HG03103 (cell line): Measurements from ENCODE around the gene OLAH.
"Not testable (repeated sequence)": the region's sequence is repeated elsewhere in the genome, so short reads cannot be mapped to it uniquely, and the experiment has no call there.

Source experiments
- ATAC-seq: cut with Tn5 transposase; IDR thresholded peaks from one replicate; pipeline ENCODE4 v1.9.1; 2021; ENCODE audit warnings: low read depth; ENCODE audit not compliant: unreplicated experiment

OLAH gene

DNA sequence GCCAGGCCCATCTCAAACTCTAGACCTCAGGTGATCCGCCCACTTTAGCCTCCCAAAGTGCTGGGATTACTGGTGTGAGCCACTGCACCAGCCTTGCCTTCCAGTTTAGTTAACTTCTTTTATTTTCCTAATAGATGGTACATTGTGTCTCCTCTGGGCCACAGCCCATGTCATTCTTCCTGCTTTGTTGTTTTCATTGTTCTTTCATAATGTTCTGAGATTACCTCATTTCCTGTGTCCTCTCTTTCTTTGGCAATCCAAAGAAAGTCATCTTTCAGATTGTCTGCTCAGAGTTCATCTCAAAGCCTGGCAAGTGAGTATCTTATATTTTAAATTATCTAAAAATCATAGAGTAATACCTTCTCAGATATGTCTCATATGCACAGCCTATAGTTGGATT, at the start of gene OLAH:
Gene OLAH, plus strand, starts transcription at position 270 of the 400 bp plus-strand sequence. CDS start 3,346 bp downstream, outside the sequence.
- no peak for ATAC-seq

DNA sequence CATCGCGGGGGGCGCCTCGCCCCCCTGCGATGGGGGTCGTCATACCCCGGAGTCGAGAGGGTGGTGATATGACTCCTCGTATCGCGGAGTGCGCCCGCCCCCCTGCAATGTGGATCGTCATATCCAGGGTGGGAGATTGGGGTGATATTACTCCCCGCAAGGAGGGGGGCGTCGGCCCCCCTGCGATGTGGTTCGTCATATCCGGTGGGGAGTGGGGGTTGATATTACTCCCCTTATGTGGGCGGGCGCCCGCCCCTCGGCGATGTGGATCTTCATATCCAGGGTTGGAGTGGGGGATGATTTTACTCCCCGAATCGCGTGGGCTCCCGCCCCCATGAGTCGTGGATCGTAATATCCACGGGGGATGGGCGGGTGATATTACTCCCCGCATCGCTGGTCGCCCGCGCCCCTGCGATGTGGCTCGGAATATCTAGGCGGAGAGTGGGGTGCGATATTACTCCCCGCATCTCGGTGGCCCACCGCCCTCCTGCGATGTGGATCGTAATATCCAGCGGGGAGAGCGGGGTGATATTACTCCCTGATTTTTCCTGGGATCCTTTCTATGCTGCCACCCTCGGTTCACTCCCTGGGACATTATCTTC, 47.7 kb upstream of the OLAH start:
- no peak for ATAC-seq

DNA sequence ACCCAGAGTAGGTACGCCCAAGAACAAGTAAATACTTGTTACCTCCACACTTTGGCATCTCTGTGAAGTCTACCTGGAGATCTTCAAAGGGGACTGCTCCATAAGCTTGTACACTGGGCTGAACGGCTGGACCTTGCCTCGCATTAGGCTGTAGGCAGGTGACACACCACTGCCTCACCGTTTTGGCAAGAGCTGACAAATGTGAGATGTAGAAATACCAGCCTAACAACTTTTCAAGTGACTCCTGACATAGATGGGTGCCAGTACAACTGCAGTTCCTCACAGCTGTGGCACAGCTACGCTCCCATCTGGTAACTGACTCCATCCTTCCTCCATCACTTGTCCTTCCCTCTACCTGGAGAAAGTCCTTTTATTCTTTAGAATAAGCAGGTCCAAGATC, 30.2 kb upstream of the OLAH start:
- not testable (repeated sequence) for ATAC-seq

DNA sequence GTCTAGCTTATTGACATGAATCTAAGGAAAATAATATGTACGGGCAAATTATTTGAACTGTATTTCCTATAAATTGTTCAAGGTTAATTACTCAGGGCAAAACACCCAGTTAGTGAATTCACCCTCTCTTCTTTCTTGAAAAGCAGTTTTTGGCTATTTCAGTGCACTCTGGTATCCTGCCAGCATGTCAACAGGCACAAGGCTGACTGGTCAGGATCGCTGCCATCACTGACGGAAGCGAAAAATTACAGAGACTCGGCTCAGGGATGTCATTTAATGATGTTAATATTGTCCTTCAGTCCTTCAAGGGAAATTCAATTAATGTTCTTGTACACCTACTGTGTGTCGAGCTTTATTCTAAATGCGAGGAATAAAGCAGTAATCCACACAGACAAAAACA, 28.3 kb upstream of the OLAH start:
- no peak for ATAC-seq

DNA sequence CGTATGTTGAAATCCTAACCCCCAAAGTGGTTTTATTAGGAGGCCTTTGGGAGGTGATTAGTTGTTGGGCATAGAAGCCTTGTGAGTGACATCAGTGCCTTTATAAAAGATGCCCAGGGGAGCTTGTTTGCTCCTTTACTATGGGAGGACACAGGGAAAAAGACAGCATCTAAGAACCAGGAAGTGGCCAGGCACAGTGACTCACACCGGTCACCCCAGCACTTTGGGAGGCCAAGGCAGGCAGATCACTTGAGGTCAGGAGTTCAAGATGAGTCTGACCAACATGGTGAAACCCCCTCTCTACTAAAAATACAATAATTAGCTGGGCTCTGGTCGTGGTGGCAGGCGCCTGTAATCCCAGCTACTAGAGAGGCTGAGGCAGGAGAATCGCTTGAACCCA, 22.8 kb upstream of the OLAH start:
- not testable (repeated sequence) for ATAC-seq

DNA sequence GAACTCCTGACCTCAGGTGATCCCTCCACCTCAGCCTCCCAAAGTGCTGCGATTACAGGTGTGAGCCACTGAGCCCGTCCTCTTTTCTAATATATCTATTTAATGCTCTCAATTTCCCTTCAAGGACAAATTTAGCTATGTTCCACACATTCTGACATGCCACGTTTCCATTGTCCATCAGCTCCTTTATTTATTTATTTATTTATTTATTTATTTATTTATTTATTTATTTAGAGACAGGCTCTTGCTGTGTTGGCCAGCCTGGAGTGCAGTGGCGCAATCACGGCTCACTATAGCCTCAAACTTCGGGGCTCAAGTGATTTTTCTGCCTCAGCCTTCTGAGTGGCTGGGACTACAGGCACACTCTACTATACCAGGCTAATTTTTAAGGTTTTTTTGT, 20.7 kb upstream of the OLAH start:
- not testable (repeated sequence) for ATAC-seq

DNA sequence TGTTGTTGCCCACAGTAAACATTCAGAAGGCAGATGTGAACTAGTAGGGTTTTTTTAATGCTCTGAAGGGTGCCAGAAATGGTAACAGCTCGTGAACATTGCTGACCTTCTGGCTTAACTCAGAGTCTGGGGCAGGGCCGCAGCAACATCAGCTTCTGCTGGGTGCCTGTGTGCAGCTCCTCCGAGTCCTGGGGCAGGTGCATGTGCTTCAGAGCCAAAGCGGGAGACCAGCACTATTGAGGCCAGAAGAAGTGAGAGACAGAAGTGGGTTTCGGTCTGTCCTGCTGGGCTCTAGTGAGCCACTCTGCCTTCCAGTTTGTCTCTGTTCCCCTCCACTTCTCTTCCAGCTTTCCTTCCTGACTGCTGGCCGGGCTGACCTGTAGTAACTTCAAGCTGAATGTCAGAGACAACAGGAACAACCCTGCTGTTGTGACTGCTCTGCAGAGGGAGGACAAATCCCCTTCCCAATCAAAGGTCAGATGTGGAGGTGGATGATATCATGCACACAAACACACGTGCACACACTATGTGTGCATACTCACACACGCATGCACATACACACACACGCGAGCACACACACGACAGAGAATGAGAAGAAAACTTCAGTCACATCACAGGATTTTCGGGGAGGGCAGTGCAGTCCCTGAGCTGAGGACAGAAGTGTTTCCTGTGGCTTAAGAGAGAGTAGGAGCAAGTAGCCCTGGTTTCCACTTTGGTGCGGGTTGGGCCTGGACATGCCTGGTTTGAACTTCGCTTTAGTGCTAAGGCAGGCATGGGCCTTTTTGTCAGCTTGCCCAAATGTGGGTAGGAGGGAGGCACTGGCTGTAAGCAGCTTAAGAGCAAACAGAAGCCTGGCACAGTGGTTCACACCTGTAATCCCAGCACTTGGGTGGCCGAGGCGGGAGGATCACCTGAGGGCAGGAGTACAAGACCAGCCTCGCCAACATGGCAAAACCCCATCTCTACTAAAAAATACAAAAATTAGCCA, 19.4 kb upstream of the OLAH start:
- not testable (repeated sequence) for ATAC-seq

DNA sequence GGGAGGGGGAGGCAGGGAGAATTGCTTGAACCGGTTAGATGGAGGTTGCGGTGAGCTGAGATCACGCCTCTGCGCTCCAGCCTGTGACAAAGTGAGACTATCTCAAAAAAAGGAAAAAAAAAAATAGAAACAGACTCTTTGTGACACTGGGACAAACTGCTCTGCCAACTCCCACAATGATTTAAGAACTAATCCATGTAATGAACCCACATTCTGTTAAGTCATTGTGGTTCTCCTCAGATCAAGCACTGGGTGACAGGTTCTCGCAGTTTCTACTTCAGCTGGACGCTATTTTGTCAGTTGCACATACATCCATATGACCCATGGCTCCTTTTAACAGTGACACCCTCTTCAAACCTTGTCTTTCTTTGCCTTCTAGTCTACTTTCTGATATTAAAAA, 18.7 kb upstream of the OLAH start:
- not testable (repeated sequence) for ATAC-seq

DNA sequence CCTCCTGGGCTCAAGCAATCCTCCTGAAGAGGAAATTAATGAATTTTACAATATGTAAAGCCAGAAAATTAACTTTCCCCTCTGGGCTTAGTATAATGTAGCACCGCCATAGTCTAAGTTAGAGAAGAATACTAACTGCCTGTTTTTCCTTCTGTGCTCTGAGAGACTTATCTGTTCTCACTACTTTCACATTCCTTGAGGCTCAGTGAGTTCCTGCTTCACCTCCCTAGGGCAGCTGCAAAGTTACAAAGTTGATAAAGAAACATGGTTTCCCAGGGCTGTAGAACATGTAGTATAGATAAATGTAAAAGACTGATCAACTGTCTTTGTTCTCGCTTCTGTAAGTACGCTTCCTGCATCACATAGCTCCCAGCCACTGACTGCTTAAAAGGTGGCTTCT, 16.0 kb upstream of the OLAH start:
- no peak for ATAC-seq

DNA sequence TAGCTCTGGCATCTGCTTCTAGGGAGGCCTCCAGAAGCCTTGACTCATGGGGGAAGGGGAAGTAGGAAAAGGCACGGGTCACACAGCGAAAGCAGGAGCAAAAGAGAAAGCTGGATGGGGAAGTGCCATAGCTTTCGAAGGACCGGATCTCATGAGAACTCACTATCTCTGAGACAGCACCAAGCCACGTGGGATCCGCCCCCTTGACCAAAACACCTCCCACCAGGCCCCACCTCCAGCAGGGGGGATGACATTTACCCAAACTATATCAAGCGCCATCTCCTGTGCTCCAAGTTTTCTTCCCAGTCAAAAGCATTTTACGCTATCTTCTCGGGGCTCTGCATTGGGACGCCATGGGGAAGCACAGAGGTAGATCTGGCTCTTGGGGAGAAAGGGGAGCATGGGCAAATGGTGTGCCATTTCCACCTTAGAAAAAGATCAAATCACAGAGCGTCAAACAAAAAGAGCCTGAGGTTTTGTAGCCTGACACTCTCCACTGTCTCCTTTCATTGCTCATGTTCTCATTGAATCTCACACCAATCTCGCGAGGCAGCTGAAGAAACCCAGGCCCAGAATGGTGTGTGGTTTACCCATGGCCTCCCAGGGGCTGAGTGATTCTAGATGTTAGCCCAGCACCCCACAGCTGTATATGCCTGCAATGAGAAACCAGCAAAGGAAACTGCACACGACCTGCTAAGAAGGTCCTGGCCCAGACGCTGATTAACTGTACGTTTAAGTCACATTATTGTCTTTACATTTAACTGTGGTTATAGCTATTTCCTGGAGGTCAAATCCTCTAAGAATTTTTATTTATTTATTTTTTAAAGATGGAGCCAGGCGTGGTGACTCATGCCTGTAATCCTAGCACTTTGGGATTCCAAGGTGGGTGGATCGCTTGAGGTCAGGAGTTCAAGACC, 8.1 kb upstream of the OLAH start:
- no peak for ATAC-seq

DNA sequence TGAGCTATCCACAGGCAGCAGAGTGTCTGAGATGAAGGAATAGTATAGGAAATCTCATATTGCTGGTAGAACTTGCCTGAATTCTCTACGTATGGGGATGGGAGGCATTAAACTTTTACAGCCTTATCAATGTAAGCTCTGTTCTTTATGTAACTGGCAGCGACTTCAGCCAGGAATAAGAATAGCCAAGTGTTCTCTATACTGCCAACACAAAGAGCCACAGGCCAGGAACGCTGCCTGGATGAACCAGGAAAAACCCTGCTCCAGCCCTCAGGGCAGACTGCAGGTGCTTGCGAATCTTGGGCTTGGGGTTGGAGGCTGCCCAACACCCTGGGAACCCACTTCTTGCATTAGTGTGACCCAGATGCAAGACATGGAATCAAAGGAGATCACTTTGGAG, 6.1 kb upstream of the OLAH start:
- ATAC-seq = no peak

DNA sequence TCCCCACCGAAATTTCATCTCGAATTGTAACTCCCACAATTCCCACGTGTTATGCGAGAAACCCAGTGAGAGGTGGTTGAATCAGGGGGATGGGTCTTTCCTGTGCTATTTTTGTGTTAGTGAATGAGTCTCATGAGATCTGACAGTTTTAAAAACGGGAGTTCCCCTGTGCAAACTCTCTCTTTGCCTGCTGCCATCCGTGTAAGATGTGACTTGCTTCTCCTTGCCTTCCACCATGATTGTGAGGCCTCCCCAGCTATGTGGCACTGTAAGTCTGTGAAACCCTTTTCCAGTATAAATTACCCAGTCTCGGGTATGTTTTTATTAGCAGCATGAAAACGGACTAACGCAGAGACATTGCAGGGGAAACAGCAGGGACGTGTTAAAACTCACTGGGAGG, 5.3 kb upstream of the OLAH start:
- ATAC-seq = no peak

DNA sequence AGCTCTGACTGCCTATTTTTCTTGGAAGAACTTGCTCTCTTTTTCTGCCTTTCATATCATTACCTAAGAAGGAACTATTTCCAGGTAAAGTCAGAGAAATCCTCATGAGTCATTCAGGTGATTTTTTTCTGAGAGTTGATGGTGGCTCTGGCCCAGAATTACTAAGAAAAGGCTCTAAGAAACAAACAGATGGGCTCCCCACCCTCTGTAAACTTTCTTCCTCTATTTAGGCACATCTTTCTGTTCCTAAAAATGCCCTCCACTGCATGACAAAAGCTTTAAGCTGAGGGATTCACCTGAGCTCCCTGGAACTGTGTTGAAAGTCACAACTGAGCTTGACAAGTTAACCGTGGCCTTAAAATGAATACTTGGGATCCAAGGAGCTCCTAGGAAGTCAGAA, 1.6 kb downstream of the OLAH start:
- ATAC-seq = no peak

DNA sequence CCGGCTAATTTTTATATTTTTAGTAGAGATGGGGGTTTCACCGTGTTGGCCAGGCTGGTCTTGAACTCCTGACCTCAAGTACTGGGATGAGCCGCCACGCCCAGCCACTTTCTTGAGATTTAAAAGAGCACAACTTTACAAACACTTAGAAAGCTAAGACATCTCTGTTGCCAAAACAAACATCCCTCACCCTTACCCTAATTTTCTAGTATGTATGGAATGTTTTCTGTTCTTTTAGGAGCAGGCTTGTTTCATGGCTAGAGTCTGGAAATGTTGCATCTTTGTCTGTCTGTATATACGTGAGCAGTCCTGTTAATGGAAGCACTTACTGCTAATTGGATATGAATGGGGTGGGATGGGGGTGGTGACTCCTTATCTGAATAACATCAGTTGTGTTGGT, 2.9 kb downstream of the OLAH start:
- ATAC-seq = no peak

DNA sequence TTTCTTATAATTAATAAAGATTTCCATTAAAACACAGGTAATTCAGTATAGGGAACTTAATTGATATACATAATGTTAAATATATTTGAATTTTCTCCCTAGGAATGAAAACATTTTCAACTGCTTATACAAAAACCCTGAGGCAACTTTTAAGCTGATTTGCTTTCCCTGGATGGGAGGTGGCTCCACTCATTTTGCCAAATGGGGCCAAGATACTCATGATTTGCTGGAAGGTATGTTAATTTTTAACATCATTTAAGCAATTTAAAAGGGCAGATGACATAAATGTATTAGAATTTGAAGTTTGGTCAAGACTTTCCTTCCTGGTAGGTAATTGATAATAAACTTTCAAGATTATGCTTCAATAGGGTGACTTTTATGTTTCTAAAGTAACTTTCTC, 5.8 kb downstream of the OLAH start:
- no peak for ATAC-seq

DNA sequence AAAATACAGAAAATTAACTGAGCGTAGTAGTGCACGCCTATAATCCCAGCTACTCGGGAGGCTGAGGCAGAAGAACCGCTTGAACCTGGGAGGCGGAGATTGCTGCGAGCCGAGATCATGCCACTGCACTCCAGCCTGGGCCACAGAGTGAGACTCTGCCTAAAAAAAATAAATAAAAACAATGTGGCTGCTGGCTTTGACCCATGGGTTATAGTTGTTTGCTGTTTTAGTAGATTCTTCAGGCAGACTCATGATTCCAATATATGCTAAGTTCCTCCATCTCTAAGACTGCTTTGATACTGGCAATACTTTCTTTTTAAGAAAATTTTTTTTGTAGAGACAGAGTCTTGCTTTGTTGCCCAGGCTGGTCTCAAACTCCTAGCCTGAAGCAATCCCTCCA, 8.4 kb downstream of the OLAH start:
- no peak for ATAC-seq

DNA sequence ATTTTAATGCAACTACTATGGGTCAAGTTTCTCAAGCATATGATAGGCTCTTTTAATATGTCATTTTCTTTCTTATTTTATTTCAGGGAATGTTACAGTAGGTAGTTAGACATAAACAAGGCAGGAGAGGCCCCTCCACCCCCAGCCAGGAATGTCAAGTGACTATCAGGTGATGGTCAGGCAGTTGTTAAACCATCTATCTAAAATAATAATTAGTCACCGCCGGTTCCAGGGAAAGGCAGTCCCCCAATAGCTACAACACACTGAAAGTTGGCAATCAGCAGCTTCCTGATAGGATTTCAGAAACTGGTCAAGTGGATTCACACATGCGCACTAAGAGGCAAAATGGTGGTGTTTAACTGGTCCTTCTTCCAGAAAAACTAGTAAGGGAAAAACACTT, 9.3 kb downstream of the OLAH start:
- no peak for ATAC-seq

DNA sequence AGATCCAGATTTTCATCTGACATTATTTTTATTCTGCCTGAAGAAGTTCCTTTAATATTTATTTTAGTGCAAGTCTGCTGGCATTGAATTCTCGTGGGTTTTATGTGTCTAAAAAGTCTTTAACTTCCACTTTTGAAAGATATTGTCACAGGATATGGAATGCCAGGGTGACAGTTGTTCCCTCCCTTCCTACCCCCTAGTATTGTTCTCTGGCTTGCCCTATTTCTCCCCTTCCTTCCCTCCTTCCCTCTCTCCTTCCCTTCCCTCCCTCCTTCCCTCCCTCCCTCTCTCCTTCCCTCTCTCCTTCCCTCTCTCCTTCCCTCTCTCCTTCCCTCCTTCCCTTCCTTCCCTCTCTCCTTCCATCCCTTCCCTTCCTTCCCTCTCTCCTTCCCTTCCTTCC, 14.9 kb downstream of the OLAH start:
- ATAC-seq = no peak

DNA sequence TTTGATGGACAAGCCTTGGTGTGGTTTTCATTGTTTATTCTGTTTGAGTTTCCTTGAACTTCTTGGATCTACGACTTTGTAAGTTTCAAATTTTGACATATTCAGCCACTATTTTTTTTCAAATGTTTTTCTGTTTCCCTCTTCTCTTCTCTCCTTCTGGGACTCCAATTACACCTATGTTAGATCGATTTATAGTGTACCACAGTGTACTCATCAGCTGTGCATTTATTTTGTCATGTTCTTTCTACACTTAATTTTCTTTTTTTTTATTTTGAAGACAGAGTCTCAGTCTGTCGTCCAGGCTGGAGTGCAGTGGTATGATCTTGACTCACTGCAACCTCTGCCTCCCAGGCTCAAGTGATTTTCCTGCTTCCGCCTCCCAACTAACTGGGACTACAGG, 16.2 kb downstream of the OLAH start:
- no peak for ATAC-seq

DNA sequence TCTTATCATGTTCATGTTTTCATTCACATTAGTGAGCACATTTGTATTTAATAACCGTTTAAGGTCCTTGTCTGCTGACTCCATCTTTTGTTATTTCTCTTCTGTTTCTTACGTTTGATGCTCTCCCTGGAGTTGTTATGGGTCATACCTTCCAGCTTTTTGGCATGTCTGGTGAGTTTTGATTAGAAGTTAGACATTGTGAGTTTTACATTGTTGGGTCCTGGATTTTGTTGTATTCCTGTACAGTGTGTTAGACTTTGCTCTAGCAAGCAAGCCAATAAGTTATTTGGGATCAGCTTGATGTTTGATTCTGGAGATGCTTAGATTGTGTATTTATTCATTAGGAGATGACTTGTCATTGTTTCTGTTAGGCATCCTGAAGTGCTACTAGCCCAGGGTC, 16.9 kb downstream of the OLAH start:
- no peak for ATAC-seq

DNA sequence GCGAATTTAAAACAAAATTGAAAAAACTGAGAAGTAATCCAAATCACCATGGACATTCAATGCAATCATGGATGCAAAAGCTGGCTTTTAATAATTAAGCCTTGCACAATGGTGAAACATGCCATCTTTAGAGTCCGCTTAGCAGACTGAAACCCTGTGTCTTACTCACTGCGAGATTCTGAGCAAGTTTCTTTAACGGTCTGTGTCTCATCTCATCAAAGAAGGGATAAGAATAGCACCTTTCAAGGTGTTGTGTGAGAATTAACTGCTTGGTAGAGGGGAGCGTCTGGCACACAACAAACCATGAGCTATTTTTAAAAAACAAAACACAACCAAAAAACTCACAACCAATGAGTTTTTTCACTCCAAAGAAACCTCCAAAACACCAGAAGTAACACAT, 23.4 kb downstream of the OLAH start:
- no peak for ATAC-seq
